H1 (cell line): ENCODE measurements around the gene RBM18. TPM values are rescaled to one million over a fixed set of nuclear protein-coding genes. Genes with fewer than 3 reads are reported as not detected.

Source experiments
- CHD7 ChIP-seq: fragments of 300-600 bp; sonication (generic); IDR thresholded peaks from 2 replicates; pipeline ENCODE4 v1.7.1; 2012; ENCODE audit warnings: low read length, moderate library complexity, mild to moderate bottlenecking, inconsistent platforms; ENCODE audit not compliant: insufficient replicate concordance
- CTBP2 ChIP-seq: IDR thresholded peaks from 2 replicates; pipeline ENCODE4 v1.7.0; 2011; ENCODE audit warnings: borderline replicate concordance, mild to moderate bottlenecking, moderate library complexity, mixed read lengths, low read length; ENCODE audit not compliant: insufficient read depth, insufficient read length
- JUND ChIP-seq: IDR thresholded peaks from 2 replicates; pipeline ENCODE4 v1.6.1; 2011; ENCODE audit warnings: mild to moderate bottlenecking, improper control_type of control experiment, low read length
- MAFK ChIP-seq: IDR thresholded peaks from 2 replicates; pipeline ENCODE4 v1.6.1; 2012; ENCODE audit warnings: low read depth, mild to moderate bottlenecking, improper control_type of control experiment, low read length
- MAX ChIP-seq: IDR thresholded peaks from 2 replicates; pipeline ENCODE4 v1.6.1; 2012; ENCODE audit warnings: inconsistent platforms
- POLR2A ChIP-seq, 2 experiments: IDR thresholded peaks; 1 replicate in 1 of 2; 2 replicates in 1 of 2; pipeline ENCODE4 v1.6.1; 2011; ENCODE audit warnings: low read depth in 2 of 2, low read length in 2 of 2, mild to moderate bottlenecking in 2 of 2; ENCODE audit errors: control extremely low read depth in 1 of 2
- POU5F1 ChIP-seq: IDR thresholded peaks from 2 replicates; pipeline ENCODE4 v1.6.1; 2011; ENCODE audit warnings: low read depth, mild to moderate bottlenecking, low read length, moderate library complexity
- SIN3A ChIP-seq, 2 experiments: IDR thresholded peaks in 1 of 2; conservative IDR thresholded peaks in 1 of 2; 2 replicates each; pipeline ENCODE4 v1.6.1; 2011 to 2012; ENCODE audit warnings: low read length in 2 of 2, improper control_type of control experiment in 1 of 2, low read depth in 1 of 2, mild to moderate bottlenecking in 1 of 2
- SRF ChIP-seq: IDR thresholded peaks from 2 replicates; pipeline ENCODE4 v1.6.1; 2011; ENCODE audit warnings: mild to moderate bottlenecking, low read depth, low read length, moderate library complexity
- YY1 ChIP-seq: IDR thresholded peaks from 2 replicates; pipeline ENCODE4 v1.6.1; 2011; ENCODE audit warnings: low read depth, mild to moderate bottlenecking, low read length
- polyA plus RNA-seq, 7 experiments: library from polyadenylated mRNA; depleted of rRNA in 3 of 7; stranded (reverse) in 5 of 7; unstranded in 2 of 7; fragments of >200 nt in 5 of 7; fragments of 200-250 nt in 2 of 7; gene quantifications; 1 replicate in 5 of 7; 2 replicates in 1 of 7; 4 replicates in 1 of 7; pipeline versions ENCODE4 v1.2.1 to v1.2.3, GENCODE V29; 2011 to 2013; ENCODE audit warnings: missing spikeins in 2 of 7, mixed read lengths in 2 of 7
- total RNA-seq: library from RNA; stranded (reverse); fragmentation: NEBNext Ultra II Directional; extraction: Animal tissue kit (Norgen Biotek cat#: 25700); gene quantifications from 2 replicates; pipeline ENCODE4 v1.2.1, GENCODE V29; 2021

The RBM18 gene
- total and polyA plus RNA-seq, 2 of the 8 experiments (the other 6 are each of a cell fraction or from before 2014, with no cell fraction given): 5.9 to 14.3 TPM

GRCh38 chr9:122248448-122248865 lies 16.2 kb downstream of the RBM18 start (continued):
- no peak for TF ChIP-seq CHD7
- TF ChIP-seq MAFK: no peak
- TF ChIP-seq POU5F1: no peak
- TF ChIP-seq POLR2A (IDR thresholded peaks at IDR 0.05; ENCODE audit: control extremely low read depth in 1 of 2, low read depth in 2 of 2, low read length in 2 of 2): no peak
- TF ChIP-seq CTBP2: no peak
- no peak for TF ChIP-seq YY1
- TF ChIP-seq SIN3A (conservative IDR thresholded peaks at IDR 0.05 in 1 of 2, IDR thresholded peaks at IDR 0.05 in 1 of 2; ENCODE audit: low read depth in 1 of 2, low read length in 2 of 2): no peak
- TF ChIP-seq SRF: no peak
- no peak for TF ChIP-seq MAX
- TF ChIP-seq JUND: no peak
